Measurements from ENCODE around the gene PES1. TPM values are rescaled to one million over a fixed set of nuclear protein-coding genes. Genes with fewer than 3 reads are reported as not detected.
A peak's percentile ranks its signal among the peaks of the same experiment; 100 is the strongest.

The PES1 gene
- total and polyA plus RNA-seq, 12 donors = 16.3 to 51.7 (median 25.6) TPM

- no peak overlapping the region for H3K4me3 ChIP-seq
- H3K4me1 ChIP-seq = peaks cover 0 to 20% (median 8%) of the 10 kb centered on the region in 9 donors
- no peaks in the 10 kb centered on the region for H3K9me3 ChIP-seq
- no peak for DNase-seq
- no peaks in the 10 kb centered on the region for H3K27me3 ChIP-seq
- no peak overlapping the region for H3K27ac ChIP-seq
- ATAC-seq = no peak
- TF ChIP-seq CTCF (IDR thresholded peaks at IDR 0.05) = no peak
- 97 to 98% methylated on average over 7 of the region's 7 CpGs for WGBS, 2 donors
- intact Hi-C loops (cut with DNase I) = no loop called here
- H3K36me3 ChIP-seq = peaks cover 0 to 88% (median 0%) of the 10 kb centered on the region in 9 donors
These were observed 22.6 kb upstream of the PES1 start for GRCh38 chr22:30614268-30614667.

- H3K4me1 ChIP-seq = peaks cover 3 to 35% (median 23%) of the 10 kb centered on the region in 9 donors
- intact Hi-C loops (cut with DNase I) = no loop called here
- peaks cover 0 to 73% (median 0%) of the 10 kb centered on the region in 9 donors for H3K36me3 ChIP-seq
- no peak overlapping the region for H3K4me3 ChIP-seq
- WGBS, 2 donors = 95 to 97% methylated on average over 8 of the region's 8 CpGs
- TF ChIP-seq CTCF (IDR thresholded peaks at IDR 0.05) = no peak
- H3K27ac ChIP-seq = no peak overlapping the region
- ATAC-seq (no peak), DNase-seq (no peak)
- H3K9me3 ChIP-seq = no peaks in the 10 kb centered on the region
- H3K27me3 ChIP-seq = no peaks in the 10 kb centered on the region
These were observed 21.1 kb upstream of the PES1 start for GRCh38 chr22:30612789-30613188.

GRCh38 chr22:30611197-30611596 lies 19.5 kb upstream of the PES1 start:
- Histone ChIP-seq H3K27me3 (no peaks in the 10 kb centered on the region), H3K27ac (no peak overlapping the region), H3K4me1 (peaks cover 6 to 47% (median 33%) of the 10 kb centered on the region in 9 donors), H3K4me3 (no peak overlapping the region), H3K36me3 (peaks cover 0 to 58% (median 0%) of the 10 kb centered on the region in 9 donors), H3K9me3 (no peaks in the 10 kb centered on the region)
- DNase-seq (no peak), ATAC-seq (no peak)
- 94 to 95% methylated on average over 3 of the region's 3 CpGs for WGBS, 2 donors
- intact Hi-C loops (cut with DNase I) = no loop called here
- TF ChIP-seq CTCF (IDR thresholded peaks at IDR 0.05) = no peak

GRCh38 chr22:30610299-30610698 lies 18.6 kb upstream of the PES1 start:
- DNase-seq (no peak), ATAC-seq (no peak)
- Histone ChIP-seq H3K4me1 (peaks cover 6 to 56% (median 42%) of the 10 kb centered on the region in 9 donors), H3K27me3 (no peaks in the 10 kb centered on the region), H3K27ac (peak overlapping the region in 3 of 10 donors; percentile 51 to 84 (median 78)), H3K4me3 (no peak overlapping the region), H3K36me3 (peaks cover 0 to 50% (median 0%) of the 10 kb centered on the region in 9 donors), H3K9me3 (no peaks in the 10 kb centered on the region)
- TF ChIP-seq CTCF (IDR thresholded peaks at IDR 0.05) = no peak
- intact Hi-C loops (cut with DNase I) = no loop called here
- 72 to 77% methylated on average over 7 of the region's 7 CpGs for WGBS, 2 donors
